Measurements from ENCODE around the gene ZNG1F. TPM values are rescaled to one million over a fixed set of nuclear protein-coding genes. Genes with fewer than 3 reads are reported as not detected.

The ZNG1F gene
- total RNA-seq, 2 experiments from 2014 or later, result 10.5 to 28.6 TPM

Small RNAs within 50 kb of the gene (microRNA-seq; reads per million reads assigned to microRNA genes)
- gene MIR4477A (ENCODE audit: borderline replicate concordance), result not detected

Small RNAs within 50 kb of the gene (small RNA-seq; reads per million reads assigned to genes)
- gene MIR4477A, result not detected
- gene RNA5SP530, result 1.5 reads per million, percentile 66 among the genes with 10 or more reads in this experiment

Other genes with a start within 250 kb of the ZNG1F start
- not detected in 2 replicates for gene FOXD4L6, start 60.6 kb downstream of the ZNG1F start, total RNA-seq (2014; rRNA removed; shearing (Covaris generic))
- gene FOXD4L6, start 60.6 kb downstream of the ZNG1F start, total RNA-seq (2022), result 0.29 TPM in 1 of 2 replicates, not detected in the other

Data from OCI-LY7 (cell line).